ENCODE results near the gene AKIRIN2.
A peak's percentile ranks its signal among the peaks of the same experiment; 100 is the strongest.
"Not testable (repeated sequence)": the region's sequence is repeated elsewhere in the genome, so short reads cannot be mapped to it uniquely, and the experiment has no call there.

AKIRIN2 gene

GRCh38 chr6:87718662-87719433, 16.8 kb upstream of the AKIRIN2 start:
- no peak for DNase-seq (ENCODE audit: low read depth)

- no peak for DNase-seq (ENCODE audit: low read depth)
These were observed 15.0 kb upstream of the AKIRIN2 start for GRCh38 chr6:87716928-87717614.

GRCh38 chr6:87714093-87714842, 12.2 kb upstream of the AKIRIN2 start:
- no peak for DNase-seq (ENCODE audit: low read depth)

DNA sequence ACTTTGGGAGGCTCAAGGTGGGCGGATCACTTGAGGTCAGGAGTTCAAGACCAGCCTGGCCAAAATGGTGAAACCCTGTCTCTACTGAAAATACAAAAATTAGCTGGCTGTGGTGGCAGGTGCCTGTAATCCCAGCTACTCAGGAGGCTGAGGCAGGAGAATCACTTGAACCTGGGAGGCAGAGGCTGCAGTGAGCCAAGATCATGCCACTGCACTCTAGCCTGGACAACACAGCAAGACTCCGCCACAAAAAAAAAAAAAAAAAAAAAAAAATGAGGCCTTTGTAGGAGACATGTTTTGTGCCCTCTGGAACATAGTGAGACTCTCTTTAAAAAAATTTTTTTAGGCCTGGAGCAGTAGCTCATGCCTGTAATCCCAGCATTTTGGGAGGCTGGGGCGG, 10.7 kb upstream of the AKIRIN2 start:
- DNase-seq (ENCODE audit: low read depth), result not testable (repeated sequence)

- no peak for DNase-seq (ENCODE audit: low read depth)
These were observed 8.1 kb upstream of the AKIRIN2 start for GRCh38 chr6:87710090-87710489.

- DNase-seq (ENCODE audit: low read depth), result not testable (repeated sequence)
These were observed 6.8 kb upstream of the AKIRIN2 start for GRCh38 chr6:87708581-87709427.

- DNase-seq (ENCODE audit: low read depth), result peak; percentile 74
These were observed 4.3 kb upstream of the AKIRIN2 start for GRCh38 chr6:87706187-87706966.

- DNase-seq (ENCODE audit: low read depth), result no peak
These were observed 3.1 kb upstream of the AKIRIN2 start for GRCh38 chr6:87705070-87705691.

- not testable (repeated sequence) for DNase-seq (ENCODE audit: low read depth)
These were observed 1.0 kb upstream of the AKIRIN2 start for GRCh38 chr6:87703039-87703438.

DNA sequence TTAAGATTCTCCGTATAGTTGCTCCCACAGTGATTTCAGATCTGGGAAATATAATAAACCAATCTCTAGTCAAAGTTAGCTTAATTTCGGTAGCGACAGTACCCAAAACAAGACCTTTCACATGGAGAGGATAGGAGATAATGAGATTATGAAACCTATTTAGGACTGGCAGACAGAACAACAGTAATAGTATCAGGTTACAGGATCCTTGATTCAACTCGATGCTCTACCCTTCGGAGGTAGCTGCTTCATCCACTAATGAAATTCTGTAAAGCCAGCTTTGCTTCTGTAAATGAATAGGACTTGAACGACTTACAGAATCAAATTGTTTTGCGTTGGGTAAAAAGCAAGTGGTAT, 534 bp upstream of the AKIRIN2 start:
- no peak for DNase-seq (ENCODE audit: low read depth)

DNA sequence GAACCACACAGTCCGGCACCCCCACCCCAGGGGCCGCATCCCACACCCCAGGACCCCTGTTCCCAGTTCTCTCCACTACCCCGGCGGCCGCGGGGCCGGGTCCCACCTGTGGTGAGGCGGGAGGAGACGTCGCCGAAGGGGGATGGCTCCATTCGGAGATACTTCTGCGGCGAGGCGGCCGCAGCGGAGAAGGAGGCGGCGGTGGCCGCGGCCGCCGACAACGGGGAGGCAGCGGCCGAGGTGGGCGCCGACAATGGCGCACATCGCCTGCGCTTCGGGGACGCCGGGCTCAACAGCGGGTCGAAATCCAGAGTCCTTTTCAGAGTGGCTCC, 723 bp downstream of the AKIRIN2 start:
- DNase-seq (ENCODE audit: low read depth), result no peak

GRCh38 chr6:87700397-87701343, 1.4 kb downstream of the AKIRIN2 start:
- peak; percentile 53 for DNase-seq (ENCODE audit: low read depth)

GRCh38 chr6:87699576-87699975, 2.5 kb downstream of the AKIRIN2 start:
- no peak for DNase-seq (ENCODE audit: low read depth)

DNA sequence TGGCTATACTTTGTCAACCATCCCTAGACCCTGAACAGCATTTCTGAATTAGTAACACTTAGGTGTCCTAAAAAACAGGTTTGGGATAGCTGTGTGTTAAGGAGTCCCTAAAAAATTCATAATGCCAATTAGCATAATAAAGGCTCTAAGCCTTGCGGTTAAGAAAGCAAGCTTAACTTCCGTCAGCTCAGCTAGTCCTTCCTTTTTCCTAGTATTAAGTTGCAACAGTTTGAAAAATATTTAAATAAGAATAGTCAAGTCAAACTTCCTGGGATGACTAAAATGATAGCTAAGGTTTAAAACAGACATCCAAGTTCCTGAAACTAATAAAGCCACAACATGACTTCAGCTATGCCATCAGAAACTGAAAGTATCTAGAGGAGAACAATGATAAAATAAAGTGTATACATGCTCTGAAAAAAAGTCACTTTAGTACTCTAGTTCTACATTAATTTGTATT, 3.5 kb downstream of the AKIRIN2 start:
- DNase-seq (ENCODE audit: low read depth), result no peak

DNA sequence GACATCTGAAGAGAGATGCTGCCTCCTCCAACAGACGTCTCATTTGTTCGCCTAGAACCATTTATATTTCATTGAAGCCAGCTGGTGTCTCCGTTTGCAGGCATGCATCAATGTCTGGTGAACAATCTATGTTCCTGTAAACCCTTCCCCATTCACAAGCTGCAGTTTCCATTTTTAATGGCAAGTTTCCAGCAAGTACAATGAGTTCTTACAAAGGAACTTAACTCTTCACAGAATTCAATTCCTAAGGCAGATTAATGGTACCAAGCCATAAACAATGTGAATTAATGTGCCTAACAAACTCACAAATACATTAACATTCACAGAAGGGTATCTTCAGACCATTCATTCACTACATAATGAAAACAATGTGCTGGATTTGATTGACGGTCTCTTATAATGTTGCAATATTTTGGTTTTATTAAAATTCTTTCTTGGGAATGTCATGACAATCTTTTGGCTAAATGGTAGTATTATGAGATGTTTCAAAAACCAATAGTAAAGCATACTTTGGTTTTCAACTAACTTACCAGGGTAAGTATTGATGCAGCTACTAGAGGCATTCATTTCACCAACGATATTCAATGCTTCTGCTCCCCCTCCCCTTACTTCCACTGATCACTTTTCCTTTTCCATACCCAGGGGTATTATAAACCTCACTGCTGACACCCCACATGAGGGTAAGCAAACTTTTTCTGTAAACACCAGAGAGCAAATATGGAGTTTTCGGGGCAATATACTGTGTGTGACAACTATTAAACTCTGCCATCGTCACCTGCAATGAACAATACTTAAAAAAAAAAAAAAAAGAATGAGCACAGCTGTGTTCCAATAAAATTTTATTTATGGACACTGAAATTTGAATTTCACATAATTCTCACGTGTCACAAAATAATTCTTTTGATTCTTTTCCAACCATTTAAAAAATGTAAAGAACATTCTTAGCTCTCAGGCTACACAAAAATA, 4.2 kb downstream of the AKIRIN2 start:
- peak; percentile 86 for DNase-seq (ENCODE audit: low read depth)

DNA sequence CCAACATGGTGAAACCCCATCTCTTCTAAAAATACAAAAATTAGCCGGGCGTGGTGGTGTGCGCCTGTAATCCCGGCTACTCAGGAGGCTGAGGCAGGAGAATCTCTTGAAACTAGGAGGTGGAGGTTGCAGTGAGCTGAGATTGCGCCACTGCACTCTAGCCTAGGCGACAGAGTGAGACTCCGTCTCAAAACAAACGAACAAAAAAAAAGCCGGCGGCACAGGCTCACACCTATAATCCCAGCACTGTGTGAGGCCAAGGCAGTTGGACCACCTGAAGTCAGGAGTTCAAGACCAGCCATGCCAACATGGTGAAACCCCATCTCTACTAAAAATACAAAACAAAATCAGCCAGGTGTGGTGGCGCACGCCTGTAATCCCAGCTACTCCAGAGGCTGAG, 5.2 kb downstream of the AKIRIN2 start:
- DNase-seq (ENCODE audit: low read depth), result not testable (repeated sequence)

DNA sequence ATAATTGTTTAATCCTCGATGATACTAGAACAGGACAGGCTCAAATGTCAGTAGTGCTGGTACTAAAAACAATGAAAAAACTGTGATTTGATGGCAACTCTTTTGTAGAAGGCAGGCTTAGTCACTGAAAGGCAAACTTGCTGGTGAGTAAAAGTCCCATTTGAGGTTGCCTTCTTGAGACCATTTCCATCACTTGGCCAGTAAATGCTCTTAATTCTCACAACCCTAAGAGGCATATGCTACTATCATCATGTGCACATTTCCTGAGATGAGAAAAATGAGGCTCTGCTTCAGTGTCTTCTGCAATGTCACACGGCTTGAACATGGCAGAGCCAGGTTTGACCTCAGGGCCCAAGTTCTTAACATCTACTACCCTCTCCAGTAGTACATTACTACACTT, 9.9 kb downstream of the AKIRIN2 start:
- no peak for DNase-seq (ENCODE audit: low read depth)

- no peak for DNase-seq (ENCODE audit: low read depth)
These were observed 11.6 kb downstream of the AKIRIN2 start for GRCh38 chr6:87690441-87690840.
